H1 (cell line): ENCODE data around the gene SMIM9. TPM values are rescaled to one million over a fixed set of nuclear protein-coding genes. Genes with fewer than 3 reads are reported as not detected.

Source experiments
- CTCF ChIA-PET: fragments of 300-600 bp; sonication (Branson Sonifier 250); formaldehyde crosslinking; loops from one replicate; lab custom pipeline; 2021; ENCODE audit not compliant: partially characterized antibody; lab: Charles Lee
- POLR2A ChIA-PET: fragments of 300-600 bp; sonication (Branson Sonifier 250); formaldehyde crosslinking; loops from one replicate; lab custom pipeline; 2021; ENCODE audit warnings: inconsistent platforms; ENCODE audit not compliant: partially characterized antibody; lab: Charles Lee
- DNase-seq, 2 experiments: peaks; one replicate each; pipeline versions ENCODE4 v3.0.0 to v3.0.0-alpha.2; 2010 to 2022; ENCODE audit warnings: low spot score in 2 of 2, low read depth in 1 of 2, mixed read lengths in 1 of 2
- FAIRE-seq: peaks from 2 replicates; lab custom pipeline; 2011; peaks lifted over from hg19 to GRCh38; lab: Jason Lieb, UNC
- H2AFZ ChIP-seq: 2 replicates; pipeline ENCODE4 v1.8.1; 2012; ENCODE audit warnings: low read length, inconsistent platforms
- H2AK5ac ChIP-seq: 2 replicates; pipeline ENCODE4 v1.6.1; 2013; ENCODE audit warnings: low read depth, low read length
- H2BK120ac ChIP-seq: replicated peaks from 2 replicates; pipeline ENCODE3; 2013; ENCODE audit warnings: low read depth, low read length, inconsistent platforms
- H2BK12ac ChIP-seq: 2 replicates; pipeline ENCODE4 v1.6.1; 2013; ENCODE audit warnings: low read depth, low read length
- H2BK15ac ChIP-seq: 2 replicates; pipeline ENCODE4 v1.6.1; 2013; ENCODE audit warnings: low read length
- H2BK20ac ChIP-seq: 2 replicates; pipeline ENCODE4 v1.6.1; 2013; ENCODE audit warnings: low read length
- H2BK5ac ChIP-seq: 2 replicates; pipeline ENCODE4 v1.6.1; 2013; ENCODE audit warnings: low read depth, low read length
- H3K14ac ChIP-seq: 2 replicates; pipeline ENCODE4 v1.6.1; 2013; ENCODE audit warnings: inconsistent platforms; ENCODE audit not compliant: insufficient read length
- H3K18ac ChIP-seq: 2 replicates; pipeline ENCODE4 v1.6.1; 2013; ENCODE audit warnings: low read length; ENCODE audit errors: extremely low read depth
- H3K23ac ChIP-seq: 2 replicates; pipeline ENCODE4 v1.6.1; 2013; ENCODE audit warnings: inconsistent platforms; ENCODE audit not compliant: insufficient read length
- H3K23me2 ChIP-seq: 2 replicates; pipeline ENCODE4 v1.6.1; 2013; ENCODE audit warnings: low read depth, low read length
- H3K27ac ChIP-seq: 2 replicates; pipeline ENCODE4 v1.6.1; 2011; ENCODE audit warnings: low read depth, low read length, inconsistent platforms
- H3K27me3 ChIP-seq, 4 experiments: replicated peaks in 1 of 4; 1 replicate in 1 of 4; 2 replicates in 3 of 4; pipeline versions ENCODE4 v1.6.1 to v1.8.1; 2011 to 2013; ENCODE audit warnings: low read length in 3 of 4, mild to moderate bottlenecking in 3 of 4, inconsistent platforms in 2 of 4, mixed read lengths in 2 of 4, moderate library complexity in 1 of 4; ENCODE audit not compliant: control insufficient read depth in 3 of 4, insufficient read depth in 3 of 4; ENCODE audit errors: extremely low read depth in 1 of 4
- H3K36me3 ChIP-seq, 4 experiments: 2 replicates each; pipeline versions ENCODE4 v1.6.1 to v1.8.1; 2011 to 2013; ENCODE audit warnings: mild to moderate bottlenecking in 4 of 4, low read length in 3 of 4, moderate library complexity in 2 of 4, control low read depth in 1 of 4, inconsistent platforms in 1 of 4; ENCODE audit not compliant: insufficient read depth in 4 of 4, control insufficient read depth in 2 of 4
- H3K4ac ChIP-seq: replicated peaks from 2 replicates; pipeline ENCODE3; 2013; ENCODE audit warnings: low read length, low read depth, mixed read lengths, inconsistent platforms; ENCODE audit not compliant: insufficient read length
- H3K4me1 ChIP-seq, 4 experiments: replicated peaks in 1 of 4; 1 replicate in 1 of 4; 2 replicates in 3 of 4; pipeline versions ENCODE4 v1.6.1 to v1.8.1; 2011 to 2013; ENCODE audit warnings: low read length in 3 of 4, inconsistent platforms in 2 of 4, mixed read lengths in 1 of 4; ENCODE audit not compliant: insufficient read depth in 4 of 4, control insufficient read depth in 3 of 4
- H3K4me2 ChIP-seq, 2 experiments: 2 replicates each; pipeline versions ENCODE4 v1.6.1 to v1.8.1; 2011 to 2013; ENCODE audit warnings: low read depth in 2 of 2, low read length in 2 of 2, control low read depth in 1 of 2, inconsistent platforms in 1 of 2, mild to moderate bottlenecking in 1 of 2; ENCODE audit not compliant: insufficient read depth in 1 of 2
- H3K4me3 ChIP-seq, 4 experiments: fragments of 200-600, 300-600 bp in 1 of 4; sonication (generic), shearing (Covaris generic), sonication (Bioruptor Twin) in 1 of 4; 2 replicates each; pipeline versions ENCODE4 v1.5.1 to v1.8.1; 2011 to 2016; ENCODE audit warnings: low read length in 4 of 4, low read depth in 3 of 4, control low read depth in 2 of 4, inconsistent platforms in 2 of 4, mild to moderate bottlenecking in 2 of 4, mixed read lengths in 1 of 4, moderate library complexity in 1 of 4; ENCODE audit not compliant: insufficient read depth in 2 of 4; ENCODE audit errors: extremely low read depth in 1 of 4
- H3K56ac ChIP-seq: replicated peaks from 2 replicates; pipeline ENCODE3; 2013; ENCODE audit warnings: low read depth, mild to moderate bottlenecking, mixed read lengths, low read length, inconsistent platforms; ENCODE audit not compliant: insufficient read length
- H3K79me1 ChIP-seq: 2 replicates; pipeline ENCODE4 v1.6.1; 2013; ENCODE audit warnings: low read depth, low read length, control low read depth
- H3K79me2 ChIP-seq, 2 experiments: 2 replicates each; pipeline versions ENCODE4 v1.6.1 to v1.8.1; 2012 to 2013; ENCODE audit warnings: low read length in 2 of 2, mild to moderate bottlenecking in 2 of 2, inconsistent platforms in 1 of 2; ENCODE audit not compliant: insufficient read depth in 2 of 2, control insufficient read depth in 1 of 2
- H3K9ac ChIP-seq, 4 experiments: replicated peaks in 1 of 4; 1 replicate in 1 of 4; 2 replicates in 3 of 4; pipeline versions ENCODE4 v1.6.1 to v1.8.1; 2011 to 2013; ENCODE audit warnings: low read depth in 3 of 4, low read length in 3 of 4, control low read depth in 2 of 4, mild to moderate bottlenecking in 2 of 4, moderate library complexity in 2 of 4, inconsistent platforms in 1 of 4; ENCODE audit errors: extremely low read depth in 1 of 4
- H3K9me3 ChIP-seq, 2 experiments: 2 replicates each; pipeline versions ENCODE4 v1.6.1 to v1.8.1; 2012 to 2013; ENCODE audit warnings: mild to moderate bottlenecking in 2 of 2, moderate library complexity in 2 of 2, control low read depth in 1 of 2, inconsistent platforms in 1 of 2, low read depth in 1 of 2, low read length in 1 of 2, mixed read lengths in 1 of 2; ENCODE audit not compliant: insufficient read depth in 2 of 2
- H4K20me1 ChIP-seq, 2 experiments: replicated peaks in 1 of 2; 2 replicates each; pipeline versions ENCODE3 to v1.8.1; 2011 to 2013; ENCODE audit warnings: inconsistent platforms in 2 of 2, low read length in 2 of 2, mild to moderate bottlenecking in 1 of 2; ENCODE audit not compliant: insufficient read depth in 2 of 2, control insufficient read depth in 1 of 2
- H4K5ac ChIP-seq: 2 replicates; pipeline ENCODE4 v1.6.1; 2013; ENCODE audit warnings: low read length, low read depth, mixed read lengths, inconsistent platforms; ENCODE audit not compliant: insufficient read length
- H4K8ac ChIP-seq: 2 replicates; pipeline ENCODE4 v1.8.0; 2013; ENCODE audit warnings: mild to moderate bottlenecking, moderate library complexity, low read length, inconsistent platforms; ENCODE audit not compliant: insufficient read depth; ENCODE audit errors: extremely low read depth
- H4K91ac ChIP-seq: replicated peaks from 2 replicates; pipeline ENCODE3; 2013; ENCODE audit warnings: low read length, mixed read lengths, inconsistent platforms; ENCODE audit not compliant: insufficient read length
- CBX5 ChIP-seq: fragments of 300-800, 300-1000 bp; sonication (generic); IDR thresholded peaks from 2 replicates; pipeline ENCODE4 v1.7.1; 2016; ENCODE audit warnings: antibody characterized with exemption, low read length, low read depth
- SAP30 ChIP-seq: fragments of 300-600 bp; sonication (generic); IDR thresholded peaks from 2 replicates; pipeline ENCODE4 v1.7.1; 2012; ENCODE audit warnings: low read length, moderate library complexity, mild to moderate bottlenecking, inconsistent platforms; ENCODE audit not compliant: insufficient read depth, insufficient replicate concordance
- SIRT6 ChIP-seq: IDR thresholded peaks from one replicate; pipeline ENCODE4 v1.7.1; 2012; ENCODE audit warnings: low read length, inconsistent platforms
- SRF ChIP-seq: IDR thresholded peaks from 2 replicates; pipeline ENCODE4 v1.6.1; 2011; ENCODE audit warnings: mild to moderate bottlenecking, low read depth, low read length, moderate library complexity
- WGBS, 2 experiments: shearing (Covaris generic) in 1 of 2; methylation state at CpG; one replicate each; pipeline versions ENCODE4 v1.1.6 to v1.1.7; 2013 to 2015; ENCODE audit warnings: low lambda C conversion rate in 2 of 2, mixed read lengths in 2 of 2, inconsistent platforms in 1 of 2, low coverage in 1 of 2, missing lambda C conversion rate in 1 of 2; ENCODE audit not compliant: insufficient replicate concordance in 2 of 2, insufficient coverage in 1 of 2, insufficient read length in 1 of 2; ENCODE audit errors: extremely low coverage in 1 of 2, missing lambda C conversion rate in 1 of 2; 5-methylcytosine and 5-hydroxymethylcytosine counted together
- polyA plus RNA-seq, 7 experiments: library from polyadenylated mRNA; depleted of rRNA in 3 of 7; stranded (reverse) in 5 of 7; unstranded in 2 of 7; fragments of >200 nt in 5 of 7; fragments of 200-250 nt in 2 of 7; gene quantifications; 1 replicate in 5 of 7; 2 replicates in 1 of 7; 4 replicates in 1 of 7; pipeline versions ENCODE4 v1.2.1 to v1.2.3, GENCODE V29; 2011 to 2013; ENCODE audit warnings: missing spikeins in 2 of 7, mixed read lengths in 2 of 7
- total RNA-seq: library from RNA; stranded (reverse); fragmentation: NEBNext Ultra II Directional; extraction: Animal tissue kit (Norgen Biotek cat#: 25700); gene quantifications from 2 replicates; pipeline ENCODE4 v1.2.1, GENCODE V29; 2021
- TF ChIP-seq, protein P1 (sequence below), 3 experiments: IDR thresholded peaks; 1 replicate in 2 of 3; 2 replicates in 1 of 3; pipeline versions ENCODE4 v1.5.1 to v1.6.1; 2011; ENCODE audit warnings: low read length in 3 of 3, mild to moderate bottlenecking in 3 of 3, inconsistent platforms in 2 of 3, low read depth in 1 of 3, moderate library complexity in 1 of 3; ENCODE audit not compliant: insufficient read depth in 1 of 3; ENCODE audit errors: control extremely low read depth in 1 of 3

The SMIM9 gene
- total and polyA plus RNA-seq, 2 of the 8 experiments (the other 6 are each of a cell fraction or from before 2014, with no cell fraction given), result not detected

DNA sequence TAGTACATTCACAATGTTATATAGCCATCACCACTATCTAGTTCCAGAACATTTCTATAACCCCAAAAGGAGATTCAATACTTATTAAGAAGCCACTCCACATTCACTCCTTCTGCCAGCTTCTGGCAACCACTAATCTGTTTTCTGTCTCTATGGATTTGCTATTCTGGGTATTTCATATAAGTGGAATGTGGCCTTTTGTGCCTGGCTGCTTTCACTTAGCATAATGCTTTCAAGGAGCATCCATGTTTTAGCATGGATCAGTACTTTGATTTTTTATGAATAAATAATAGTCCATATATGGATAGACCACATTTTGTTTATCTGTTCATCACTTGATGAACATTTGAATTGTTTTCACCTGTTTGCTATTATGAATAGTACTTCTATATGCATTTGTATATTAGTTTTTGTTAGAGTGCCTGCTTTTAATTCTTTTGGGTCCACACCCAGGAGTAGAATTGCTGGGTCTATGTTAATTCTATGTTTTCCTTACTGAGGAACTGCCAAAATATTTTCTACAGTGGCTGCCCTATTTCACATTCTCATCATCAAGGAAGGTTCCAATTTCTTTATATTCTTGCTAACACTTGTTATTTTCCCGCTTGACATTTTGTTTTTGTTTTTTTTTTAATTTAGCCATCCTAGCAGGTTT is 16.6 kb upstream of the SMIM9 start:
- no peak overlapping the region for H3K4ac ChIP-seq
- no peak overlapping the region for H3K9ac ChIP-seq
- no peaks in the 10 kb centered on the region for H3K79me2 ChIP-seq
- ChIA-PET POLR2A (no interaction called here), CTCF (no interaction called here)
- H3K4me2 ChIP-seq, result no peak overlapping the region
- no peak overlapping the region for H4K8ac ChIP-seq
- no peaks in the 10 kb centered on the region for H3K79me1 ChIP-seq
- no peak overlapping the region for H4K91ac ChIP-seq
- no peaks in the 10 kb centered on the region for H4K20me1 ChIP-seq
- H2BK120ac ChIP-seq, result no peak overlapping the region
- no peaks in the 10 kb centered on the region for H3K4me1 ChIP-seq
- no peak overlapping the region for H2BK15ac ChIP-seq
- TF ChIP-seq, protein P1, sequence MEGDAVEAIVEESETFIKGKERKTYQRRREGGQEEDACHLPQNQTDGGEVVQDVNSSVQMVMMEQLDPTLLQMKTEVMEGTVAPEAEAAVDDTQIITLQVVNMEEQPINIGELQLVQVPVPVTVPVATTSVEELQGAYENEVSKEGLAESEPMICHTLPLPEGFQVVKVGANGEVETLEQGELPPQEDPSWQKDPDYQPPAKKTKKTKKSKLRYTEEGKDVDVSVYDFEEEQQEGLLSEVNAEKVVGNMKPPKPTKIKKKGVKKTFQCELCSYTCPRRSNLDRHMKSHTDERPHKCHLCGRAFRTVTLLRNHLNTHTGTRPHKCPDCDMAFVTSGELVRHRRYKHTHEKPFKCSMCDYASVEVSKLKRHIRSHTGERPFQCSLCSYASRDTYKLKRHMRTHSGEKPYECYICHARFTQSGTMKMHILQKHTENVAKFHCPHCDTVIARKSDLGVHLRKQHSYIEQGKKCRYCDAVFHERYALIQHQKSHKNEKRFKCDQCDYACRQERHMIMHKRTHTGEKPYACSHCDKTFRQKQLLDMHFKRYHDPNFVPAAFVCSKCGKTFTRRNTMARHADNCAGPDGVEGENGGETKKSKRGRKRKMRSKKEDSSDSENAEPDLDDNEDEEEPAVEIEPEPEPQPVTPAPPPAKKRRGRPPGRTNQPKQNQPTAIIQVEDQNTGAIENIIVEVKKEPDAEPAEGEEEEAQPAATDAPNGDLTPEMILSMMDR (IDR thresholded peaks at IDR 0.05; ENCODE audit: control extremely low read depth in 1 of 3, insufficient read depth in 1 of 3, low read depth in 1 of 3, low read length in 3 of 3), result no peak
- TF ChIP-seq SAP30 (no peak), CBX5 (no peak), SIRT6 (no peak), SRF (no peak)
- H3K9me3 ChIP-seq, result peaks cover 0 to 12% of the 10 kb centered on the region in 2 experiments; a peak in 2 of 4 replicates
- no peak overlapping the region for H3K27ac ChIP-seq
- no peak overlapping the region for H2AK5ac ChIP-seq
- no peak overlapping the region for H2BK20ac ChIP-seq
- H3K18ac ChIP-seq, result no peak overlapping the region
- no peak overlapping the region for H2AFZ ChIP-seq
- no peak overlapping the region for H4K5ac ChIP-seq
- no peaks in the 10 kb centered on the region for H3K23me2 ChIP-seq
- no peak overlapping the region for H3K4me3 ChIP-seq
- no peak overlapping the region for H2BK12ac ChIP-seq
- H2BK5ac ChIP-seq, result no peak overlapping the region
- no peaks in the 10 kb centered on the region for H3K36me3 ChIP-seq
- DNase-seq (no peak), FAIRE-seq (no peak)
- H3K14ac ChIP-seq, result no peak overlapping the region
- H3K27me3 ChIP-seq, result no peaks in the 10 kb centered on the region
- H3K56ac ChIP-seq, result no peak overlapping the region
- 94% methylated on average over 1 of the region's 1 CpG; no CpG with 5 or more reads in 1 of the 2 experiments for WGBS, 2 experiments
- no peak overlapping the region for H3K23ac ChIP-seq
